H4 (cell line): Measurements from ENCODE around the gene TNFRSF18. TPM values are rescaled to one million over a fixed set of nuclear protein-coding genes. Genes with fewer than 3 reads are reported as not detected.
"Not testable (repeated sequence)": the region's sequence is repeated elsewhere in the genome, so short reads cannot be mapped to it uniquely, and the experiment has no call there.

Source experiments
- DNase-seq: peaks from one replicate; pipeline ENCODE4 v3.0.0-alpha.2; 2015; ENCODE audit warnings: low spot score
- total RNA-seq: library from RNA; depleted of rRNA; stranded (reverse); fragments of >200 nt; shearing (Covaris generic); gene quantifications from 2 replicates; pipeline ENCODE4 v1.2.3, GENCODE V29; 2014; rRNA removed

Gene TNFRSF18, protein sequence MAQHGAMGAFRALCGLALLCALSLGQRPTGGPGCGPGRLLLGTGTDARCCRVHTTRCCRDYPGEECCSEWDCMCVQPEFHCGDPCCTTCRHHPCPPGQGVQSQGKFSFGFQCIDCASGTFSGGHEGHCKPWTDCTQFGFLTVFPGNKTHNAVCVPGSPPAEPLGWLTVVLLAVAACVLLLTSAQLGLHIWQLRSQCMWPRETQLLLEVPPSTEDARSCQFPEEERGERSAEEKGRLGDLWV
- total RNA-seq, result not detected in 2 replicates

- DNase-seq, result no peak
These were observed at the start of gene TNFRSF18 for GRCh38 chr1:1206376-1206965. Gene TNFRSF18 (minus strand): TSS chr1:1206592. CDS start chr1:1206571, 21 bp downstream.

- DNase-seq, result no peak
These were observed 49.2 kb upstream of the TNFRSF18 start for GRCh38 chr1:1255611-1256010.

DNA sequence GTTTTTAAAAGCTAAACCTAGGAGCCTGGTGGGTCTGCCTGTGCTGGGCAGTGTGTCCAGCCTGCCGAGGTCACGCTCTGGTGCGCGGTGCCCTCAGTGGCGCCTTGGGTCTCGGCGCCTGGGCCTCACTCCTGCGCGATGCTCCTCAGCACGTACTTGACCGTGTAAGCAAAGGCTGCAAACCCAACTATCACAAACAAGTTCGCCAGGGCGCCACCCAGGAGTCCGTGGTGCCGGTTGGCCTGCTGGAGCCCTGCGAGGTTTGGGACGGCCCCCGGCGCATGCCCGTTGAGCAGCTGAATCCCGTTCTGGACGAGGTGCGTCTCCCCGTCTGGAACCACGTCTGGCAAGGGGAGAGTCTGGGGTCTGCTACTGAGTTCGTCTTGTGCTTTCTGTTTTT is 48.7 kb upstream of the TNFRSF18 start:
- no peak for DNase-seq

GRCh38 chr1:1254667-1254998 is 48.2 kb upstream of the TNFRSF18 start:
- no peak for DNase-seq

DNA sequence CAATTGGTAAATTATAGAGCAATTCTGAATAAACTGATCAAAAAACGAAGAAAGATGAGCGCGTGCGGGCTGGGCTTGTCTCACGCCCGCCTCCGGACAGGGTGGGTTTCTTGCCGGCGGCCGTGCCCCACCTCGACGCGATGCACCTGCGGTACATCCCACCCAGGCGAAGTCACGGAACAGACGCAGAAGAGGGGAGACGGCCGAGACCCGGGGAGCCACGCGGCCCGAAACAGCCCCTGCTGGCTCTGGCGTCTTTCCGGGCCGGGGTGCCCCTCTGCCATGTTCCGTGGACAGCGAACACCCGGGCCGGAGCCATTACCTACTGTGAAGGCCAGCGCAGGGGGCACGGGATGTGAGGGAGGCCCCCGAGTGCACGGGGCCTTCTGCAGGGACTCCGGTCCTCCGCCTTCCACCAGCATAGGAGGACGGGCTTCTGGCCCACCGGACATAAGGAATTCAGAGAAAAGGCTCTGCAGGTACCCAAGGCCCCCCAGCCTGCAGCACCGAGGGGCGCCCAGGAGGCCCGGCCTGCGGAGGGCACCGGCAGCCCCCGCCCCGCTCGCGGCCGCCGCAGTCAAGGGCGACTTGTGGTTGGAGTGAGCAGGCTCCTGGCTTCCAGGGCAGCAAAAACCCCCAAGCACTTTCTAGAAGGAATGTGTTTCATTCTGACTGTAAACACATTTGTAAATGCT is 47.7 kb upstream of the TNFRSF18 start:
- DNase-seq, result no peak

GRCh38 chr1:1253314-1253713 is 46.9 kb upstream of the TNFRSF18 start:
- DNase-seq, result no peak

GRCh38 chr1:1250786-1251284 is 44.4 kb upstream of the TNFRSF18 start:
- no peak for DNase-seq

DNA sequence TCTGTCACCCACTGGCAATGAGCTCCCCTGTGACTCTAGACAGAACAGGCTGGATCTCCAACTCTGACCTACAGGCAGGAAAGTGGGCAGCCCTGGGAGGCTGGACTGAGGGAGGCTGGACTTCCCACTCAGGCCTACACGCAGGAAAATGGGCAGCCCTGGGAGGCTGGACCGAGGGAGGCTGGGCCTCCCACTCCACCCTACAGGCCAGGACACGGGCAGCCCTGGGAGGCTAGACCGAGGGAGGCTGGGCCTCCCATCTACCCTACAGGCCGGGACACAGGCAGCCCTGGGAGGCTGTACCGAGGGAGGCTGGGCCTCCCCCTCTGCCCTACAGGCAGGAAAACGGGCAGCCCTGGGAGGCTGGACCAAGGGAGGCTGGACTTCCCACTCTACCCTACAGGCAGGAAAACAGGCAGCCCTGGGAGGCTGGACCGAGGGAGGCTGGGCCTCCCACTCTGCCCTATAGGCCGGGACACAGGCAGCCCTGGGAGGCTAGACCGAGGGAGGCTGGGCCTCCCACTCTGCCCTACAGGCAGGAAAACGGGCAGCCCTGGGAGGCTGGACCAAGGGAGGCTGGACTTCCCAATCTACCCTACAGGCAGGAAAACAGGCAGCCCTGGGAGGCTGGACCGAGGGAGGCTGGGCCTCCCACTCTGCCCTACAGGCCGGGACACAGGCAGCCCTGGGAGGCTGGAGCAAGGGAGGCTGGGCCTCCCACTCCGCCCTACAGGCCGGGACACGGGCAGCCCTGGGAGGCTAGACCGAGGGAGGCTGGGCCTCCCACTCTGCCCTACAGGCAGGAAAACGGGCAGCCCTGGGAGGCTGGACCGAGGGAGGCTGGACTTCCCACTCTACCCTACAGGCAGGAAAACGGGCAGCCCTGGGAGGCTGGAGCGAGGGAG is 41.9 kb upstream of the TNFRSF18 start:
- DNase-seq, result not testable (repeated sequence)

- DNase-seq, result no peak
These were observed 41.0 kb upstream of the TNFRSF18 start for GRCh38 chr1:1247341-1247913.

GRCh38 chr1:1246577-1247340 is 40.4 kb upstream of the TNFRSF18 start, which contains the start of gene C1QTNF12:
Gene C1QTNF12 (minus strand): TSS chr1:1246722. CDS start chr1:1246690, 32 bp downstream.
- DNase-seq, result no peak

DNA sequence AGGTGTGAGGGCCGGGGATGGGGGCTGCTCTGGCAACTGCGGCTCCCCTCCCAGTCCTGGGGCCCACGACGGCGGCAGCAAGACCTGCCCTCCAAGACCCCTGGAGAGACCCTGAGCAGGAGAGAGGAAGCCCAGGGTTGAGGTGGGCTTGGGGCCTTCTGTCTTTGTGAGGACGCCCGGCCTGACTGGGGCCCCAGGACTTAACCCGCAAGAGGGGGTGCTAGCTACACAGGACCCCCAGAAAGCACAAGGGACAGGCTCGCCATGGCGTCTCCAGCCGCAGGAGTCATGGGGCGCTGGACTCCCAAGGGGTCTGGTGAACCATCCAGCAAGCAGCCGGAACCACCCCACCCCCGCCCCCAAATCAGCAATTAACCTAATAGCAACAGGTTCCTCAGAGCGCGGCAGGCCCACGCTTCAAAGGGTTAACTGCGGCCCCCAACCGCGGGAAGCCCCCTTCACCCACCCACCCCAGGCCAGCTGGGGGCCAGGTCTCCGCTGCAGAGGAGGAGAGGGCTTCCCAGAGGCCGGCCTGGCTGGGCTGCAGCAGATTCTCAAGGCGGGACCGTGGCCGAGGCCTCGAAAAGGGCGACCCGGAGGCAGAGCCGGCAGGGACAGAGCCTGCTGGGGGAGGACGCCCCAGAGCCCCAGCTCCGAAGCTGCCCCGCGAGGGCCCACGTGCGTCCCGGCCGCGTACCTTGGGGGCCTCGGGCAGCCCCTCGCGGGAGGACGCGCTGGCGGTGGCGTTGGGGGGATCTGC is 39.6 kb upstream of the TNFRSF18 start:
- DNase-seq, result no peak

- DNase-seq, result no peak
These were observed 38.9 kb upstream of the TNFRSF18 start for GRCh38 chr1:1245178-1245816.

- DNase-seq, result no peak
These were observed 37.9 kb upstream of the TNFRSF18 start for GRCh38 chr1:1244192-1244811.

- DNase-seq, result no peak
These were observed 37.4 kb upstream of the TNFRSF18 start for GRCh38 chr1:1243807-1244191.

DNA sequence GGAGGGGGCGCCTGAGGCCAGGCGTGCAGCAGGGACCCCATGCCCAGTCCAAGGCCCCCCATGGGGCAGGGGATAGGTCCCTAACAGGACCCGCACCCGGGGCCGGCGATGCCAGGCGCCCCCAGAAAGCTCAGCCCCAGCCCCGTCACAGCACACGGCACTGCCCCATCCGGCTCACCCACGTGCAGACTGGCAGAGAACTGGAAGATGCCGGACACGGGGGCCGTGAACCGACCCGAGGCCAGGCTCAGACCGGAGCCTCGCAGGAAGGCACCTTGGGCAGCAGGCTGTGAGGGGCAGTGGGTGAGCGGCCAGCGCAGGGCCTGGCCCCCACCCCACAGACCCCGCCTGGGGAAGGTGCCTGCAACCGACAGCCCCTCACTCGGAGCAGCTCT is 36.9 kb upstream of the TNFRSF18 start:
- no peak for DNase-seq

DNA sequence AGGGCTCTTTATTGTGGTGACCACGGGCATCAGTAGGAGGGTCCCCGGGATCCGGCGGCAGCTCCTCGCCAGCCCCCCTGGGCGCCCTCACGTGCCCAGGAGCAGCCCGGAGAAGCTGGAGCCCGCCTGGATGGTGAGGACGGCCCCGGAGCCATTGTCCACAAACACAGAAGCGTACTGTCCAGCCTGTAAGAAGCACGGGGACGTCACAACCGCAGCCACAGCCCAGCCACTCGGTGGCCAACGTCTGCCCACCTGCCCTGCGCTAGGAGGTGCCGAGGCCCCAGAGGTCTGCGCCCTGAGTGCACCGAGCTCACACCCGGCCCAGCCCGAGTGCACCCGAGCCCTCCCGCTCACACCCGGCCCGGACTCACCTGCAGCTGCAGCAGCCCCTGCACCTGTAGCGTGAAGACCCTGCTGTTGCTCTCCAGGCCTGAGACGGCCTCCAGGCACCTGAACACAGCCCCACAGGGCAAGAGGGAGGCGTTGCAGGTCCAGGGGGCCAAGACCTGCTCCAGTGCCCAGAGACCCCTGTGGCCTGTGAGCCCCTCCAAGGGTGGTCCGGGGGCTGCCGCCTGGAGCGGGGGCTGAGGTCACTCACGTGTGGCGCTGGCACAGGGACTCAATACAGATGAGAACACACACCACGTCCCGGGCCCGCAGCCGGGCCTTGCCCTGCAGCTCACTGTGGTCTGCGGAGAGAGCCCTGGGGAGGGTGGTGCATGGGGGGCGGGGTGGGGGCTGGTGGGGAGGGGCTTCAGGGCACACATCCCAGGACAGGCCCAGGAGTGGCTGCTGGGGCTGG is 36.3 kb upstream of the TNFRSF18 start:
- no peak for DNase-seq

- no peak for DNase-seq
These were observed 35.3 kb upstream of the TNFRSF18 start for GRCh38 chr1:1241588-1242219.
